ENCODE results near the gene SGPL1.

The SGPL1 gene

GRCh38 chr10:70795613-70796012, 20.1 kb upstream of the SGPL1 start:
- no peak for DNase-seq (ENCODE audit: insufficient read length, low spot score)
- FAIRE-seq, result no peak
- TF ChIP-seq SPI1 (IDR thresholded peaks at IDR 0.05; ENCODE audit: low read depth, low read length) (no peak), POLR2AphosphoS5 (IDR thresholded peaks at IDR 0.05; ENCODE audit: low read depth, low read length) (no peak), TAF1 (IDR thresholded peaks at IDR 0.05; ENCODE audit: low read depth, low read length) (no peak), POU2F2 (IDR thresholded peaks at IDR 0.05; ENCODE audit: low read depth, low read length) (no peak), PAX5 (IDR thresholded peaks at IDR 0.05; ENCODE audit: insufficient read depth, low read length, severe bottlenecking) (no peak), POLR2A (IDR thresholded peaks at IDR 0.05; ENCODE audit: low read depth, low read length) (no peak)

DNA sequence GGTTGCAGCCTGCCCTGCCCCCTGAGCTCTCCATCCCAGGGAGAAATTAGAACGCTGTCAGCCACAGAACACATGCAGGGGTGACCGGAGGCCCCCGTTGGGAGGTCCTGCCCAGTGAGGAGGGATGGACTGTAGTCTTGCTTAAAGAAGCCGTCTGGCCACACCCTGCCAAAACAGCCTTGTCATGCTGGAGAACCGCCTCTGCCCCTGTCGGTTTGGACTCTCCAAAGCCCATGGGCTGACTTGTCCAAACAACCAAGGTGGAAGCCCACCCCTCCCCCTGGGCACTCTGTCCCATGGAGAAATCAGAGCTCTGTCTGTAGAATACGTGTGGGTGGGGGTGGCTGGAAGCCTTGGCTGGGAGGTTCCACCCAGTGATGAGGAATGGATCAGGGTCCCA, 17.9 kb upstream of the SGPL1 start:
- DNase-seq (ENCODE audit: insufficient read length, low spot score) (no peak), FAIRE-seq (no peak)
- TF ChIP-seq TAF1 (IDR thresholded peaks at IDR 0.05; ENCODE audit: low read depth, low read length), result no peak
- no peak for TF ChIP-seq POU2F2 (IDR thresholded peaks at IDR 0.05; ENCODE audit: low read depth, low read length)
- no peak for TF ChIP-seq POLR2AphosphoS5 (IDR thresholded peaks at IDR 0.05; ENCODE audit: low read depth, low read length)
- no peak for TF ChIP-seq SPI1 (IDR thresholded peaks at IDR 0.05; ENCODE audit: low read depth, low read length)

- DNase-seq (ENCODE audit: insufficient read length, low spot score) (no peak), FAIRE-seq (no peak)
- no peak for TF ChIP-seq TAF1 (IDR thresholded peaks at IDR 0.05; ENCODE audit: low read depth, low read length)
- no peak for TF ChIP-seq POLR2A (IDR thresholded peaks at IDR 0.05; ENCODE audit: low read depth, low read length)
- no peak for TF ChIP-seq PAX5 (IDR thresholded peaks at IDR 0.05; ENCODE audit: insufficient read depth, low read length, severe bottlenecking)
- no peak for TF ChIP-seq SPI1 (IDR thresholded peaks at IDR 0.05; ENCODE audit: low read depth, low read length)
- TF ChIP-seq POU2F2 (IDR thresholded peaks at IDR 0.05; ENCODE audit: low read depth, low read length), result no peak
- TF ChIP-seq POLR2AphosphoS5 (IDR thresholded peaks at IDR 0.05; ENCODE audit: low read depth, low read length), result no peak
These were observed 16.6 kb upstream of the SGPL1 start for GRCh38 chr10:70799124-70799523.

DNA sequence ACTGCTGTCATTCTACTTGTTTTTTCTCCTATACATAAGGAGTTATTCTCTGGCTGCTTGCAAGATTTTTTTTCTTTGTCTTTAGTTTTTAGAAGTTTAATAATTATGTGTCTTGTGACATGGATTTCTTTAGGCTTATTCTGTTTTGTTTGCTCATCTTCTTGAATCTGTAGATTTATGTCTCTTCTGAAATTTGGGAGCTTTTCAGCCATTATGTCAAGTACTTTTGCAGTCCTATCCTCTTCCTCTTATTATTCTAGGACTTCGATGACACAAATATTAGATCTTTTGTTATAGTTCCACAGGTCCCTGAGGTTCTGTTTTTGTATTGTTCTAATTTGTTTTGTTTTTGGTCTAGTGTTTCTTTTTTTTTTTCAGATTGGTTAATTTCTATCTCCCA, 13.9 kb upstream of the SGPL1 start:
- TF ChIP-seq POLR2AphosphoS5 (IDR thresholded peaks at IDR 0.05; ENCODE audit: low read depth, low read length), result no peak
- TF ChIP-seq PAX5 (IDR thresholded peaks at IDR 0.05; ENCODE audit: insufficient read depth, low read length, severe bottlenecking), result no peak
- no peak for TF ChIP-seq SPI1 (IDR thresholded peaks at IDR 0.05; ENCODE audit: low read depth, low read length)
- no peak for TF ChIP-seq POU2F2 (IDR thresholded peaks at IDR 0.05; ENCODE audit: low read depth, low read length)
- no peak for TF ChIP-seq POLR2A (IDR thresholded peaks at IDR 0.05; ENCODE audit: low read depth, low read length)
- TF ChIP-seq TAF1 (IDR thresholded peaks at IDR 0.05; ENCODE audit: low read depth, low read length), result no peak
- DNase-seq (ENCODE audit: insufficient read length, low spot score) (no peak), FAIRE-seq (no peak)

- no peak for FAIRE-seq
- no peak for TF ChIP-seq POLR2AphosphoS5 (IDR thresholded peaks at IDR 0.05; ENCODE audit: low read depth, low read length)
- no peak for TF ChIP-seq PAX5 (IDR thresholded peaks at IDR 0.05; ENCODE audit: insufficient read depth, low read length, severe bottlenecking)
- no peak for TF ChIP-seq TAF1 (IDR thresholded peaks at IDR 0.05; ENCODE audit: low read depth, low read length)
- no peak for TF ChIP-seq POLR2A (IDR thresholded peaks at IDR 0.05; ENCODE audit: low read depth, low read length)
- TF ChIP-seq POU2F2 (IDR thresholded peaks at IDR 0.05; ENCODE audit: low read depth, low read length), result no peak
- TF ChIP-seq SPI1 (IDR thresholded peaks at IDR 0.05; ENCODE audit: low read depth, low read length), result no peak
- DNase-seq (ENCODE audit: insufficient read length, low spot score), result no peak
These were observed 11.8 kb upstream of the SGPL1 start for GRCh38 chr10:70803775-70804420.

GRCh38 chr10:70804421-70804808, 11.3 kb upstream of the SGPL1 start:
- TF ChIP-seq PAX5 (IDR thresholded peaks at IDR 0.05; ENCODE audit: insufficient read depth, low read length, severe bottlenecking) (no peak), POLR2AphosphoS5 (IDR thresholded peaks at IDR 0.05; ENCODE audit: low read depth, low read length) (no peak), POU2F2 (IDR thresholded peaks at IDR 0.05; ENCODE audit: low read depth, low read length) (no peak), POLR2A (IDR thresholded peaks at IDR 0.05; ENCODE audit: low read depth, low read length) (no peak), TAF1 (IDR thresholded peaks at IDR 0.05; ENCODE audit: low read depth, low read length) (no peak), SPI1 (IDR thresholded peaks at IDR 0.05; ENCODE audit: low read depth, low read length) (no peak)
- FAIRE-seq, result no peak
- DNase-seq (ENCODE audit: insufficient read length, low spot score), result no peak

GRCh38 chr10:70805619-70806215, 10.0 kb upstream of the SGPL1 start:
- no peak for FAIRE-seq
- DNase-seq (ENCODE audit: insufficient read length, low spot score), result no peak

DNA sequence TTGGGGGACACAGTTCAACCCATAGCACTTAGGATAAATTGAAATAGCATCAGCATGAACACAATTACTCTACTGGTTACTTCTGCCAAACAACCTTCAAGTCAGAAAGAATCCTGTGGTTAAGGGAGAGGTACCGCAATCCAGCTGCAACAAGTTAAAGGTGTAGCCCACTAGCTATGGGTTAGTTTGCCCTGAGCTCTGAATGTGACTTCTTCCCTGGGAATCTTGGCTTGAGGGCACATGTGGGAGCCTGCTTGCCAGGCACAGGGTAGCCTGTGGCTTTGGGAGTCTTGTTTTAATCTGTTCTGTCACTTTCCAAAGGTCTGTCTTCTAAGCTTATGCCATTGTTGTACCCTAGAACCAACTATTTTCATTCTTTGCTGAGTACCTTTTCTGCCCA, 8.9 kb upstream of the SGPL1 start:
- DNase-seq (ENCODE audit: insufficient read length, low spot score), result no peak
- no peak for FAIRE-seq
- no peak for TF ChIP-seq SPI1 (IDR thresholded peaks at IDR 0.05; ENCODE audit: low read depth, low read length)
- no peak for TF ChIP-seq POU2F2 (IDR thresholded peaks at IDR 0.05; ENCODE audit: low read depth, low read length)
- no peak for TF ChIP-seq POLR2AphosphoS5 (IDR thresholded peaks at IDR 0.05; ENCODE audit: low read depth, low read length)
- TF ChIP-seq POLR2A (IDR thresholded peaks at IDR 0.05; ENCODE audit: low read depth, low read length), result no peak
- TF ChIP-seq TAF1 (IDR thresholded peaks at IDR 0.05; ENCODE audit: low read depth, low read length), result no peak
- no peak for TF ChIP-seq PAX5 (IDR thresholded peaks at IDR 0.05; ENCODE audit: insufficient read depth, low read length, severe bottlenecking)

More at GRCh38 chr10:70805619-70806215, 10.0 kb upstream of the SGPL1 start:
- TF ChIP-seq POU2F2 (IDR thresholded peaks at IDR 0.05; ENCODE audit: low read depth, low read length) (no peak), PAX5 (IDR thresholded peaks at IDR 0.05; ENCODE audit: insufficient read depth, low read length, severe bottlenecking) (no peak), POLR2A (IDR thresholded peaks at IDR 0.05; ENCODE audit: low read depth, low read length) (no peak), SPI1 (IDR thresholded peaks at IDR 0.05; ENCODE audit: low read depth, low read length) (no peak), POLR2AphosphoS5 (IDR thresholded peaks at IDR 0.05; ENCODE audit: low read depth, low read length) (no peak), TAF1 (IDR thresholded peaks at IDR 0.05; ENCODE audit: low read depth, low read length) (no peak)

DNA sequence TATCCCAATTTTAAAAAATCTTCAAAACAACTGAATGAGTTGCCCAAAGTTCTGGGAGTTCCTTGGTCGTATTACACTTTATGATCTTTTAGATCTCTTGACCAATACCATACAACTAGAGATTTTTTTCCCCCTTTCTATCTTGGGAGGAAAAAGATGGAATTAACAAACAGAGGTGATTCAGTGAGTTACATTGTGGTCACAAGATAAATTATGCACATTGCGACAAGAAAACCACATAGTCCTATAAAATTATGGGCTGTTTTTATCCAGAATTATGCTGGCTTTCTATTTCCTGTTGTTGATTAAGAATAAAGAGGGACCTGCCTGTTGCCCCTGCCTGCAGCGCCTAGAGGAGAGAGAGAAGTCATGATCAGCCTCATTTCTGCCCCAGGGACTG, 8.2 kb upstream of the SGPL1 start:
- TF ChIP-seq POLR2A (IDR thresholded peaks at IDR 0.05; ENCODE audit: low read depth, low read length), result no peak
- TF ChIP-seq POLR2AphosphoS5 (IDR thresholded peaks at IDR 0.05; ENCODE audit: low read depth, low read length), result no peak
- no peak for TF ChIP-seq PAX5 (IDR thresholded peaks at IDR 0.05; ENCODE audit: insufficient read depth, low read length, severe bottlenecking)
- TF ChIP-seq TAF1 (IDR thresholded peaks at IDR 0.05; ENCODE audit: low read depth, low read length), result no peak
- no peak for TF ChIP-seq SPI1 (IDR thresholded peaks at IDR 0.05; ENCODE audit: low read depth, low read length)
- no peak for TF ChIP-seq POU2F2 (IDR thresholded peaks at IDR 0.05; ENCODE audit: low read depth, low read length)
- FAIRE-seq, result no peak

More for the DNA sequence above, 8.2 kb upstream of the SGPL1 start:
- no peak for DNase-seq (ENCODE audit: insufficient read length, low spot score)

Data from GM12891 (cell line).